HG02610 (cell line): ENCODE measurements around the gene NEUROG1.

Experiments used
- ATAC-seq: cut with Tn5 transposase; IDR thresholded peaks from one replicate; pipeline ENCODE4 v1.9.1; 2021; ENCODE audit warnings: mild to moderate bottlenecking, moderate library complexity; ENCODE audit not compliant: unreplicated experiment

The NEUROG1 gene

DNA sequence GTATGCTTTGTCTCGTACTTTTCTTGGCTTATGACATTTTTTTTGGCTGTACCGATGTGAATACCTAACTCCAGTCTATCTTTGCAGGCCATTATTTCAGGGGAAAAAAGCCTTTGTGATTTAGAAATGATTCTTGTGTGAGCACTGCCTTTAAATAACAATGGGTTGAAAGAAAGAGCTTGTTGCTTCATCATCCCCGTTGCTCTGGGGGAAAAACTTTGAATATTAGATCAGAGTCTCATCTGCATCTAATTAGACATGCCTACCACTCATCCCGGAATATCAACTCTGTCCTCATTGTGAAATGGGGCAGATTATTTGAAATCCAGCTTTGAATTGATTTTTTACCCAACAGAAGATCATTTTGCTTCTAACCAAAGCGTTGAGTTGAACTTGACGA is 29.5 kb upstream of the NEUROG1 start:
- ATAC-seq, result no peak

DNA sequence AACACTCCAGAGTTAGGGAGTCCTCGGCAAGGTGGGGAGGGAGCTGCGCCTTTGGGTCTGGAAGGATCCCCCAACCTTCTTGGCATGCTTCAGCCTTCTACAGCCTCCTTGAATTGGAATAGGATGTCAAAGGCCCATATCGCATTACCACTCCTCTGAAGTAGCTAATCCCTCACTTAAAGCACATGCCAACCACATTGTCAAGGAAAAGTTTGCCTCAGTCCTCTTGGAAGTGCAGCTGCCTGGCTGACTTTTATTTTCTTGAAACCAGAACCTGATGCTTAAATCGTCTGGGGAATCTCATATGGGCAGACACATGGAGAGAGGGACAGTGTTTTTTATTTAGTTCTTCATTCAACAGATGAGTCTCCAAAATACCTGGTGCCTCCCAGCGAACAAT is 28.6 kb upstream of the NEUROG1 start:
- no peak for ATAC-seq

DNA sequence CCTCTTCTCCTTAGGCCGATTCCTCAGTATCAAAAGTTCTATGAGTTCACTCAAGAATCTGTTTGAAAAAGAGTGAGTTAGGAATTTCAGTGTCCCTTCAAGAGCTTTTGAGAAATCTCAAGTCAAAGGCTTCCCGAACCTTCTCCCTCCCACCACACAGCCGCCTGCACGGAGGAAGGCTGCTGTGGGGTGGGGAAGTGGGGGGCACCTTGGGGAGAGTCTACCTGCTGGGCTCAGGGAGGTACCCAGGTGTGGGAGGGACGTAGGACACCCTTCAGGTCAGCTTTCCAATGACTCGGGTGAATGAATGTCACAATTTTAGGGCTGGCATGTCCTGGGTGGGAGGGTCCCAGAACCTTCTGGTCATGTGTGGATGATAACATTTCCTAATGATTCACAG is 25.5 kb upstream of the NEUROG1 start:
- no peak for ATAC-seq

DNA sequence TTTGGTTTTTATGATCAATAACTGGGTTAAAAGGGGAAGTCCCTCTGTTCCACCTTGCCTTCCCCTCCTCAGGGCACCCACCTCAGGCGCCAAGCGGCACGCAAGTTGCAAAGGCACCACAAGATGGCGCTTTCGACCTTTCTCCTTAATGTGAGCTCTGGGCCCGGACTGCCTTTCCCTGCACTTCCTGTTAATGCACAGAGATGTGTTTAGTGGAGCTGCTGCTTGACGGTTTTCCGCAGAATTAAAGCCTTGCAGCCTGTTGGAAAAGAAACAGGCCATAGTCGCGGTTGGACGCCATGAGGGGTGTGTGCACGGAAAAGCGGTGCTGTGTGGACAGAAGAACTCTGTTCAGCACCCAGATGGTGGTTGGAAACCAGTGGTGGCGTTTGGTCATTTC is 25.1 kb upstream of the NEUROG1 start:
- peak; percentile 94 for ATAC-seq

DNA sequence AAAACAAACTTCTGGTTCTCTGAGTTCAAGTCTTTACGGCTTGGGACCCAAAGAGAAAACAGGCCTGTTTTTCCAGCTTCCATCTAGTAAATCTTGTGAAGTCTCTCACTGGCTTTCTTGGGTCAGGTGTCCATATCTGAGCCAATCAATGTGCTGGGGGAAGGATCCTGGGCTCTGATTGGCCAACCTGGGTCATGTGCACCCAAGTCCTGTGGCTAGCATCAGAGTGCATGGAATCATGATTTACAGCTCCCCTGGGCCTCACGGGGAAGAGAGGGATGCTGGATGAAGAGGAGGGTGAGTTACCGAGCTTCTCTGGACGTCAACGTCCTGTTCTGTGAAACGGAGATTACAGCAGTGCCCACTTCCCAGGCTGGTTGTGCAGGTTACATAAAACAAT is 23.6 kb upstream of the NEUROG1 start:
- ATAC-seq, result no peak

DNA sequence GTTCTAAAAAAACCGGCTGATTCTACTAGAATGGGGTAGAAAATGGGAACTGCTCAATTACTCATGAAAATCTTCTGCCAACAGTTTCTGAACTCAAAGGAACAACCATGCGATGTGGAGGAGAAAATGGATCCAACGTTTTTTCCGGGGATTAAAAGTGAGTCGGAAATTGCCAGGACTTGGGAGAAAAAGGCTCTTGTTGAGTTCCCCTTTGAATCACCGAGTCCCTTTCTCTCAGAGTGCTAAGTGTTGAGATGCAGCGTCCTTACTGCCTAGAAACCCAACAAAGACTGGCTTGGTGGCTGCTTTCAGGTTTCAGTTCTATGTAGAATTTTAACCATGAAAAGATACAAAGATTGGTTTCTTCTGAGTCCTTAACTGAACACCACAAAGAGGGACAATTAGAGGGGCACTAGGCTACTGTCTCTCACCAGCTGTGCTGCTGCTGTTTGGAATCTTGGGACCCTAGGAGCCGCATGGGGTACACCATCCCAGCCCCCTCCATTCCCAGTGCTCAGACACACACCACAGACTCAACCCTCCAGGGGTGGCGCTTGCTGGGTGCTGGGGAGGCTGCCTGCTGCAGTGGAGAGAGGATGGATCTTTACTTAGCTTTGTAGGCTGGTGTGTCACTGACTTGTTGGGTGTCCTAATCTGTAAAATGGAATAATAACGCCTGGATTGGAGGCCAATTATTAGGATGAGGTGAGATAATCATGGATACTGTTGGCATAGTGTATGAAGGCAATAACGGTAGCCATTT is 21.5 kb upstream of the NEUROG1 start:
- no peak for ATAC-seq

DNA sequence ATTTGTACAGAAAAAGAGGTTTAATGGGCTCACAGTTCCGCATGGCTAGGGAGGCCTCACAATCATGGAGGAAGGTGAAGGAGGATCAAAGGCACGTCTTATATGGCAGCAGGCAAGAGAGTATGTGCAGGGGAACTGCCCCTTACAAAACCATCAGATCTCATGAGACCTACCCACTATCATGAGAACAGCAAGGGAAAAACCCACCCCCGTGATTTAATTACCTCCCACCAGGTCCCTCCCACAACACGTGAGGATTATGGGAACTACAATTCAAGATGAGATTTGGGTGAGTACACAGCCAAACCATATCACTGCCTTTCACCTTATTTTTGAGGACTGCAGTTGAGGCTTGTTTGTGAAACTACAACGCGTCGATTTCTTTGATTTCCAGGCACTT is 20.9 kb upstream of the NEUROG1 start:
- ATAC-seq, result no peak

DNA sequence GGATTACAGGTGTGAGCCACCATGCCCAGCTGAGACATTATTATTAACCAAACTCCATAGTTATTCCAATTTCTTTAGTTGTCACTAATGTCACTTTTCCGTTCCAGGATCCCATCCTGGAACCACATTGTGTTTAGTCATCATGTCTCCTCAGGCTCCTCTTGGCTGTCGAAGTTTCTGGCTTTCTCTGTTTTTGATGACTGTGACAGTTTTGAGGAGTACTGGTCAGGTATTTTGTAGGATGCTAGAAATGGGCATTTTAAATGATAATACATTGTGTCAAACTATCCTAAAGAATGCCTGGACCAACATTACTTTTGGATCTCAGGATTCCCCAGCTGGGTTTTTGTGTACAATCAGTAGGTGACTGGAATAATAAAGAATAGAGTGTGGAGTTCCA is 19.8 kb upstream of the NEUROG1 start:
- ATAC-seq, result no peak

DNA sequence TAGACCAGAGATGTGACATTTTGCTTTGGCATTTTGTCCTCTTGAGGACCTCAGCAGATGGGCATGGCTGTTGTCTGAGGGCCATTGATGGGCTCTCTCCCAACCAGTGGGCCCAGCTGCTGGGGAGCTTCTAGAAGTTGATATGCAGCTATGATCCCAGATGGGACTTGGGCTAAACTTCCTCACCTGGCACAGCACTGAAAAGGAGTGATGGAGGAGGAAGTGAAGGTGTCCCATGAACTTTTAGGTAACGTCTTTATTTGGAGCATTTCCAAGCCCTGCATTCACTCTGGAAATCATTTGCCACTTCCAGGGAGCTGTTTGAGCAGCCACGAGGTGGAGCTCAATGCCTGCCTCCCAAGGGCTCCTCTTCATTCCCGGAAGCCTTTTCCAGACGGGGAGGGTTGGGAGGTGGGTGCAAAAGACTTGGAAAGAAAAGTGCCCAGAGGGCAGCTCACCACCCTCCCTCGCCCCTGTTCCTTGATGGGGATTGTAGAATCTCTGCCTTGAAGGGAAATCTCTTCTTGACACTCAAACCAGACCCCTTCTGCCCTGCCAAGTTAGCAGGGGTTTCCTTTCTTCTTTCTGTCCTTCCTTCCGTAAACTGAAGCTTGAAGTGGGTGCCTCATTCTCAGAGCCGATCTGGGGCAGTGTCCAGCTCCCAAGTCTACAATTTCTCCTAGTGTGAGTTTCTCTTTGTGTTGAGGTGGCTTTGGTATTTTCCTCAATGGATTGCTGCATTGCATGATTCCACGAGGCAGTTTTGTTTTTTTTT is 18.1 kb upstream of the NEUROG1 start:
- ATAC-seq, result no peak

DNA sequence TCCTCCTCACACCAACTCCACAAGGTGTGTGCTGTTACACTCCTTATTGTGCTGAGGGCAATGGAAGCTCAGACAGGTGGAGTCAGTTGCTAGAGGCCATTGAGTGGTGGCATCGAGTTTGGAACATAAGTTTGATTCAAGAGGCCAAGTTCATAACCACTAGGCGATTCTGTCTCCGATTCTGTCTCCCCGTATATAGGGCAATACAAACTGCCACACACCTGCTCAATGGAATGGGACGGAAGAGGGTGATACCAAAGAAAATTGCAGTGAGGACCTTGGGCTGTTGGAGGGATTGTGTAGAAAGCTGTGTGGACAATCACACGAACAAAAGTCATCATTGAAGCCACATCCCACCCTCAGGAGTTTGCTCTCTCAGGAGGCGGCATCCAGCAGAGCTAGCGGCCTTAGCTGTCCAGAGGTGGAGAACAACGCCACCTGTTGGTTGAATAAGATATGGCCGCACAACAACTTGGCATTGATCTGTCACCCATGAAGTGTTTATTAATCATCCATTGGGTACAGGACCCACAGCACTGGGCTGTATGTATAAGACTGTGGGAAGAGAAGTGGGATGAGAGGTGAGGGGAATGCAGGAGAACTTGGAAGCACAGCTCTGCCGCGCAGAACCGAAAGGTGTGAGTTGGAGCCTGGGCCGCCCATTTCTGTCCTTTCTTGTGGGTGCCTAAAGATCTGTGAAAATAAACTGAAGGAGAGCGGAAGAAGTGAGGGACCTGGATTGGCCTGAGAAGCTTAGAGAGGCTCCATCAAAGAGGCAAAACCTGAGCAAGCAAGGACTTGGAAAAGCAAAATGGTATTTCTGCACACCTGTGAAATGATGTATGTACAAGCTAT is 16.1 kb upstream of the NEUROG1 start:
- ATAC-seq, result no peak

DNA sequence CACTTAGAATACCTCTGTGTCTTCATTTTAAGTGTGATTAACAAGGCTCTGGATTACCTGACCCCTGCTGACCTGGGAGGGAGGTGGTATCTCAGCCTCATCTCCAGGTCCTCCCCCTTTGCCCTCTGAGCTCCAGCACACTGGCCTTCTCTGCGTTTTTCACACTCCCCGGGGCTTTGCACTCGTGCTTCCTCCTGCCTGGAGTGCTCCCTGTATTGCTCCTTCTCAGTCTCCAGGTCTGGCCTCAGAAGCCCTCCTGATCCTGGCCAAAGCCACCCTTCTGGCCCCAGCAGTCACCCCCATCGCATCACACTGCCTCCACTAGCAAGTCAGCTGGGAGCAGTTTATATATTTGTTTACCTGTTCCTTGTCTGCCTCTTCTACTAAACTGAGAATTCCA is 13.6 kb upstream of the NEUROG1 start:
- no peak for ATAC-seq

DNA sequence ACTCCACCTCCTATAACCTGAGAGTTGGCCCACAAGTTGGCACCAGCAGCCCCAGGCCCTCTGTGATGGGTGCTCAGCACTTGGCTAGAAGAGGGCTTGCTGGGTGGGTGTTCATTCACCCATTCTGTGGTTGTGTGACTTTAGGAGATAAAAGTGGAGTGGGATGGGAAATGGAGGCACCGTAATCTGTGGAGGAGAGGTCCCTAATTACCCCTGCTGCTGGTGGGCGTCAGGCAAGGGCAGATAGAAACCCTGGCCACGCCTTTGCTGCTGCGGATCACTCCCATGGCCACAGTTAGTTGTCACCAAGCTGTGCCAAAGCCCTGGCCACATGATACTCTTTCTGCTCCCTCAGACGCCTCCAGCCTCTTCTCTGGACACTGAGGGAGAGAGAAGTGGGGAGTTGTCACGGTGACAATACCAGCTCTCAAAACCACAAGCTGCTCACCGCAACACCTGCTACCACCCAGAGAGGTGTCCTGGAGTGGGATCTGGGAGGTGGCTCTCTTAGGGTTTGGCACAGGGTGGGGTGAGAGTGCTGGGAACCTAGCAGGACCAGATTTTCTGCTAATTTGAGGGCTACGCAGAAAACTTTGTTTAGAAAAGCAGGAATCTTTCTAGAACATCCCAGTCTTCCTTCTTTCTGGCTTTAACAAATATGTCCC is 12.0 kb upstream of the NEUROG1 start:
- no peak for ATAC-seq

DNA sequence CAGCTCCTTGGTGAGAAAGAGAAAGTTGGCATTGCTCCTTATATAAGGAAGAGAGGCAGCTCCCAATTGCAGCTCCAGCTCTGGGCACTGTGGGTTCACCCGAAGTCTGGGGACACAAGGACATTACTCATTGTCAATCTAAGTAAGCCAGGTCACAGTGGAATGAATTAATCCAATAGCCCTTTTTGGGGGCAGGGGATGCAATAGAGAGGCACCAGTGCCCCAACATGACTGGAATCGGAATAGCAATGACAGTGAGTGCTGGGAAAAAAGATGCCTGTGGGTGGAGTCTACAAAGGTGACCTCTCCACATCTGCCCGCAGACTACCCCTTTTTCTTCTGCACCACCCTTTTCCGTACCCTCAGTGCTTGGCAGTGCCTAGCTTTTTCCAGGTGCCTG is 11.1 kb upstream of the NEUROG1 start:
- no peak for ATAC-seq

DNA sequence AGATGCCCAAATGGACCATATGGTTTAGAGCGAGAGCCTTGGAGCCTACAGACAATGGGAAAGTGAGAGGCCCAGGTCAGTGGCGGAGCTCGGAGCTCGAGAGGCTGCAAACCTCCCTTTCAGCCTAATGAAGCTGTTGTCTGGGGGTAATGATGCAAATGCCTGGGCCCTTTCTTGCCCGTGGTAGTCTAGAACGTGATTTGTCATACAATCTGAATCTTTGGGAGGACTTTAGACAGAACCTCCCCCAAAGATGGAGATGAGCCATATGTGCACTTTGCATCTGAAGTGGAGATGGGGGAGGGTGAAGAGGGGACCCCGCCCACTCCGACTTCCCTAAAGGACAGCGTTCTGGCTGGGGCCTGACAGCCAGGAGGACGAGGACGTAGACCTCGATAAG is 10.3 kb upstream of the NEUROG1 start:
- no peak for ATAC-seq

DNA sequence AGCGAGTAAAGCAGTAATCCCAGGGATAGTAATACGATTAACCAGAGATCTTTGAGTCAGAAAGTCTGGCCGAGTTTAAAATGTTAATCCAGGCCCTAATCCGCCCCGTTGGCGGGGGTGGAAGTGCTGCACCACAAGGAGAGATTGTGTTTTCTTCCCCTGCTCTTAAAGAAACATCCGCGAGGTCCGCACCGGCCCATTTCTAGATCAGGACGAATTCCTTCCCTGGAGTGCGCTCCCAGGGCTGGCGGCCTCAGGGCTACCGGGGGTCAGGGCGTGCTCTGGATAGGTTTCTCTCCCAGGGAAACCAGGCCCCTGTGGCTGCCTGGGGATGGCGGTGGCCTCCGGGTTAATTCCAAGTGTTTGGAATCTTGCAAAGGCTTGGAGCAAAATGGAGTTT is 9.3 kb upstream of the NEUROG1 start:
- no peak for ATAC-seq

DNA sequence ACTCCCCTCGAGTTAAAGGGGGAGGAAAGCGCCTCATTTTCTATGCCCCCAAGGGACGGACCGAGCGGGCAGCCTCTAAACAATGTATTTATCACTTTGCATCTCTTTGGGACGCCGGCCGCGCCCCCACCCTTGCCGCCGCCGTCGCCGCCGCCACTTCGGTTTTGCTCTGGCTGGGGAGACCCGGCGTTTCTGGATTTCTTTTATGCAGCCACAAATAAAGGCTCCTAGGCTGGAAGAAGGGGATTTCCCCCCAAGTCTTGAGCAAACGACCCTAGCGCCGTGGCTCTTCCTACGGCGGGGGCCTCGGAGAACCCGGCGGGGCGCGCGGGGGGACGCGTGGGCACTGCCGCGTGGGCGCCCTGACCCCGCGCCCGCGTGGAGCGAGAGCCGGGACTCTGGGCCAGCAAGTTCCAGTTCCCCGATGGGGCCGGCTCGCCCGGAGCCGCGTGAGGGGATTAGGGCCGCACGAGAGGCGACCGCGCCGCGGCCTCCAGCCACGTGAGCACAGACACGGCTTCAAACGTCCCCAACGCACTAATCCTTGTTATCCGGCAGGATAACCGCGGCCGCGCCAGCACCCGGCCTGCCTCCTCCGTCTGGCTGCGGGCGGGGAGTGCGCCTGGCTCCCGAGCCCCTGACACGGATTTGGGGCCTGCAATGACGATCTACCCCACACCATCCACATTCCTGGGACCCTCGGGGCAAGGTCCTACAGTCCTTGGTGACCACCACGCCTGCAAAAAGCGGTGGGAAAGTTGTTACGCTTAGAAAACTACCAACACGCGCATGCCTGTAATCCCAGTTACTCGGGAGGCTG is 7.9 kb upstream of the NEUROG1 start:
- ATAC-seq, result no peak

DNA sequence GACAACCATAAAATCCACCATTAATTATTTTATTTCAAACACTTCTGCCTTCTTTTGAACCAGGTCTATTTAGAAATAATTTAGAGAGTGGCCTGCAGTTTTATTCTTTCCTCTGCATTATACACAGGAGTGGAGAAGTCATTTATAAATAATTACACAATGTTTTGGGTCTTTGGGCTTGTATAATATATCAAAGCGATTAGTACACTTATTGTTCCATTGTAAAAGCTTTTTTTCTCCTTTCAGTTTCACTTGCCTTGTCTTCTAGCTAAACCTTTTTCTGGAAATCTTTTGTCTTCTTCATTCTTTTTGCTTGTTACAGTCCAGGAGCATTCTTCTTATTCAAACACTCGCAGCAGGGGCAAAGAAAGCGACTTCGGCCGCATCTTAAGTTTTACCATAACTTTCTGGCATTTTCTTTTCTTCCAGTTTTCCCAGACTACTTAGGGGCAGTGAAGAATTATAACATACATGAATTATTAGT is 7.3 kb upstream of the NEUROG1 start:
- no peak for ATAC-seq

DNA sequence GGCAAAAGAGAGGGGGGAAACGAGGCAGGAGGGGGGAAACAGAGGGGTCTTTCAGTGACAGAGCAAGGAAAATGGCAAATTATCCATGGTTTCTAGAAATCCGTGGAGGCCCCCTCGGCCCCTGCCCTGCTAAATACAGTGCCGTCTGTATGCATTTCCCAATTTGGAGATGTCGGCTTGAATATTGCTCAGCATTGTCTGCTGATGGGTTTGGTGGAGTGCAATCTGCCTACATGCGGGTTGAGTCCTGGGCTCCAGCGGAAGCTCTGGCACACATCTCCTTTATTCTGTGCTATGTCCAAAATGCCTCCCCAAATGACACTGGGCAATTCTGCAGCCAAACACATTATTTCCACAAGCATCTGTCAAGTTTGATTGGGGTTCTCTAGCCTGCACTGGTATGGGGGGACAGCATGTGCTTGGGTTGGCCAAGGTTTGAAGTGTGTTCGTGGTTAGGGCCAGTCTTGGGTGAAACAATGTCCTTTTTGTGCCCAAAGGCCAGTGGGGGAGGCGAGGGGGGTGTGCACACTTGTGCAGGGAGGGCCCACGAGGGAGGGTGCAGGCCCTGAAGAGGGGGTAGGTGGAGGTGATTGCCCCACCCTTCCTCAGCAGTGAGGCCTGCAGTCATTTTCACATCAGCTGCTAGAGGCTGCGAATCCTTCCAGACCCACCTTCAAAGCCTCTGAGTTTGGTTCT is 6.2 kb upstream of the NEUROG1 start:
- no peak for ATAC-seq

DNA sequence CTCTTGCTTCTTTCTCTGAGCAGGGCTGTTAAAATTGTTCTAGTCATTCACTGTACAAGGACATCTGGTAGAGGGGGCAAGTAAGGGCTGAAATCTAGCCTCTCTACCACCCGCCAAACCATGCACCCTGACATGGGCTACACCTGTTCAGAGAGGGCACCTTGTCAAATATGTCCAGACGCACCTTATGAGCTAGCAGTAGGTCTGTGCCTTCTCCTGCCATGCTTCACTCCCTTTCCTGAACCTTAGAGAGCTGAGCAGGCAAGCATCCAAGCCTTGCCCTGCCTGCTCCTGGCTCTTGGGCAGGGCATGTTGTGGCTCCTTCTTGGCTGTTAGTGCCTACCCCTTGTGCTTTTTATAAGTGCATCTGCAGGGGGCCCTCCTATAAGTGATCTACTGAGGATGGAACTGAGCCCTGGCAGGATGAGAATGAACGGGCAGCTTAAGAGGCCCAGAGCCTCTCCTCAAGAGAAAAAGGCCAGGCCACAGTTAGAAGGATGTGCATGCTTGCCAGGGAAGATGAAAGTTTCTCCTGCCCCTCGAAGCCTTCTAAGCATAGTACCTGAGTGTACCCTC is 3.8 kb upstream of the NEUROG1 start:
- ATAC-seq, result no peak
